Right atrium auricular region (tissue), 2 donors: ENCODE measurements around the gene EIF4G1. TPM values are rescaled to one million over a fixed set of nuclear protein-coding genes. Genes with fewer than 3 reads are reported as not detected.

Experiments
- DNase-seq: peaks from one replicate; pipeline ENCODE4 v3.0.0-alpha.2; 2019; ENCODE audit warnings: low spot score
- H3K27ac ChIP-seq, 2 donors: fragments of 200-600 bp; sonication (generic); 1 replicate in 1 of 2; 2 replicates in 1 of 2; pipeline ENCODE4 v1.5.1; 2016 to 2019
- H3K27me3 ChIP-seq, 2 donors: fragments of 200-600 bp; sonication (generic); one replicate each; pipeline versions ENCODE4 v1.5.1 to v1.6.0; 2017 to 2019
- H3K36me3 ChIP-seq: fragments of 200-600 bp; sonication (generic); one replicate; pipeline ENCODE4 v1.5.1; 2016
- H3K4me1 ChIP-seq, 2 donors: fragments of 200-600 bp; sonication (generic); one replicate each; pipeline versions ENCODE4 v1.5.1 to v1.6.0; 2017 to 2019
- H3K4me3 ChIP-seq, 2 donors: fragments of 200-600 bp; sonication (generic); 1 replicate in 1 of 2; 2 replicates in 1 of 2; pipeline ENCODE4 v1.5.1; 2017 to 2019; ENCODE audit warnings: mild to moderate bottlenecking in 1 of 2, moderate library complexity in 1 of 2
- H3K9me3 ChIP-seq, 2 donors: fragments of 200-600 bp; sonication (generic); one replicate each; pipeline ENCODE4 v1.5.1; 2019
- total RNA-seq, 2 donors: library from RNA; depleted of rRNA; stranded (reverse); fragments of >200 nt; gene quantifications; one replicate each; pipeline ENCODE4 v1.1.0, GENCODE V29; 2016
- TF ChIP-seq, protein P1 (sequence below), 2 donors: fragments of 200-600 bp; sonication (generic); IDR thresholded peaks; one replicate each; pipeline ENCODE4 v1.5.1; 2019; ENCODE audit warnings: antibody characterized with exemption in 2 of 2

The EIF4G1 gene
- total RNA-seq, 2 donors from 2014 or later = 270 to 276 TPM

DNA sequence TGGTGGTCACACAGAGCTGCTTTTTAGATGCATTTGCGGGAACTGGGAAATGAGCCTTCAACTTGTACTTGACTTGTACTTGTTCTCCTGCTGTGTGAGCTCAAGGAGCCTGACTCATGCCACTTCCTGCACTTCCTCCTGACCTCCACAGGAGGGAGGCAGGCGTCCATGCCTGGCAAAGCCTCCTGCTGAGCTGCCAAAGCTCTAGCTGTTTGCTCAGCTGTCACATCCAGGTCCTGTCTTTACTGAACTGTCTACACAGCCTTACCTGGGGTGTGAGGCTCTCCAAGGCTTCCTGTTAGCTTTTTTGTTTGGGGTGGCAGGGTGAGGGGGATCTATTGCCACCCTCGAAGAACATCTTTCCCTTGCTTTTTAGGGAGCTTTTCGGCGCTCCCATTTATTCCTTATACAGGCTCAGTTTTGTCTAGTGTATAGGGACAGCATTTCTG lies 57.2 kb downstream of the EIF4G1 start:
- peak; percentile 87 for DNase-seq
- TF ChIP-seq, protein P1, sequence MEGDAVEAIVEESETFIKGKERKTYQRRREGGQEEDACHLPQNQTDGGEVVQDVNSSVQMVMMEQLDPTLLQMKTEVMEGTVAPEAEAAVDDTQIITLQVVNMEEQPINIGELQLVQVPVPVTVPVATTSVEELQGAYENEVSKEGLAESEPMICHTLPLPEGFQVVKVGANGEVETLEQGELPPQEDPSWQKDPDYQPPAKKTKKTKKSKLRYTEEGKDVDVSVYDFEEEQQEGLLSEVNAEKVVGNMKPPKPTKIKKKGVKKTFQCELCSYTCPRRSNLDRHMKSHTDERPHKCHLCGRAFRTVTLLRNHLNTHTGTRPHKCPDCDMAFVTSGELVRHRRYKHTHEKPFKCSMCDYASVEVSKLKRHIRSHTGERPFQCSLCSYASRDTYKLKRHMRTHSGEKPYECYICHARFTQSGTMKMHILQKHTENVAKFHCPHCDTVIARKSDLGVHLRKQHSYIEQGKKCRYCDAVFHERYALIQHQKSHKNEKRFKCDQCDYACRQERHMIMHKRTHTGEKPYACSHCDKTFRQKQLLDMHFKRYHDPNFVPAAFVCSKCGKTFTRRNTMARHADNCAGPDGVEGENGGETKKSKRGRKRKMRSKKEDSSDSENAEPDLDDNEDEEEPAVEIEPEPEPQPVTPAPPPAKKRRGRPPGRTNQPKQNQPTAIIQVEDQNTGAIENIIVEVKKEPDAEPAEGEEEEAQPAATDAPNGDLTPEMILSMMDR (IDR thresholded peaks at IDR 0.05) = peak; percentile 91 to 96
- Histone ChIP-seq H3K9me3 (no peaks in the 10 kb centered on the region), H3K36me3 (peaks cover 15% of the 10 kb centered on the region), H3K4me1 (peaks cover 0 to 23% of the 10 kb centered on the region in 2 donors), H3K27me3 (no peaks in the 10 kb centered on the region), H3K4me3 (no peak overlapping the region), H3K27ac (no peak overlapping the region)

DNA sequence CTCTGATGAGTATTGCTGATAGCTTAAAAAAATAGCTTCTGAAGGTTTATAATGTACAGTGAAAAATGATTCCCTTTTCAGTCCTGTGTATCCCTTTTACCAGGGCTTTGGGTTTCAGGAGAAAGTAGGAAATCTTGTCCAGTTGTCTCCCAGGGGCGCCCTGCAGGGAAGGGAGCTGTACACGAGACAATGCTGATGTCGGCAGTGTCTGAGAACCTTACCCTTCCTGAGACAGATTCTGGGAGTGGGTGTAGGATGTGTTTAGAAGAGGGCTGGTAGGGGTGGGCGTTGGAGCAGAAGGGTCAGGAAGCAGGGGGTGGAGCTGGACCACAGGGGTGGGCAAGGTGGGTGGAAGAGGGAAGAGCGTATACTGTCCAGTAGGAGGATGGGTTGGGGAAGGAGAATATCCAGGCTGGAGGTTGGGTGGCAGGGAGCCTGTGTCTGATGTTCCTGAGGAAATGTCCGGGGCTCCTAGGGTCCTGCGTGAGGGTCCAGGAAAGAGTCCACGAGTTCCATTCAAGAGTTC lies 58.0 kb downstream of the EIF4G1 start:
- H3K36me3 ChIP-seq = peaks cover 11% of the 10 kb centered on the region
- no peak for DNase-seq
- TF ChIP-seq, protein P1 (IDR thresholded peaks at IDR 0.05) = no peak
- no peaks in the 10 kb centered on the region for H3K9me3 ChIP-seq
- H3K27me3 ChIP-seq = no peaks in the 10 kb centered on the region
- no peak overlapping the region for H3K4me3 ChIP-seq
- no peak overlapping the region for H3K27ac ChIP-seq
- H3K4me1 ChIP-seq = peaks cover 0 to 23% of the 10 kb centered on the region in 2 donors

DNA sequence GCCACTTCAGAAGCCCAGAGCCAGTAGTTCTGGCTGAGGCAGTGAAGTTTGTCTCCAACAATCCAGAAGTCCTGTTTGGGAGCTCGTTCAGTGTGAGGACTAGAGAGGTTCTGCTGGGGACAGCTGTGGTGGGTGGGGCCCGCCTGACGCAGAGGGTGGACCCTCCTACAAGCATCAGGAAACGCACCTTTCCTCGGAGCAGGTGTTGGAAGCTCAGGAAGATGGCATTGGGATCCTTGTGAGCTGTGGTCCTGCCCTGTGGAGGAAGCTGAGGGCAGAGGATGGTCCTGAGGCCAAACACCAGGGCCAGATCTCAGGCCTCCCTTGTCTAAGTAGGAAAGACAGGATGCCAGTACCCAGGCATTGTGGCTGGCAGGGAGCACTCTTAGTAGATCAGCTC lies 58.5 kb downstream of the EIF4G1 start:
- H3K27me3 ChIP-seq = no peaks in the 10 kb centered on the region
- no peaks in the 10 kb centered on the region for H3K9me3 ChIP-seq
- peaks cover 8% of the 10 kb centered on the region for H3K36me3 ChIP-seq
- peaks cover 0 to 23% of the 10 kb centered on the region in 2 donors for H3K4me1 ChIP-seq
- no peak for DNase-seq
- no peak overlapping the region for H3K4me3 ChIP-seq
- peak overlapping the region in 1 of 2 donors; percentile 12 for H3K27ac ChIP-seq
- TF ChIP-seq, protein P1 (IDR thresholded peaks at IDR 0.05) = no peak

DNA sequence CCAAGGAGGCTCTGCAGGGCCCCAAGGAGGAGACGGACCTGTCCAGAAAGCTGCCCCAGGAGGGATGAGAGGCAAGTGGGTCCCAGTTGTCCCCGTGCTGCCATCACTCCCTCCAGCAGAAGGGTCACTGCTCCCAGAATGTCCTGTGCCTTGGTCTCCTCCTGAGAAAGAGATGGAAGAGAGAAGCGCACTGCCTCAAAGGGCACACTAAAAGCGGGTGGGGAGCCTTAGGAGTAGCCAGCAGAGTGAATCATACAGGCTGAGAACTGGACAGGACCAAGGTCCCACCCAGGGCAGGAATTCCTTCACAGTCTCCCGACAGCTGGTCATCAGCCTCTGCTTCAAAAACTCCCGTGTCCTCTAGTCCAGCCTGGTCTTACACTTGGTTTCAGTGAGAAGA lies 59.0 kb downstream of the EIF4G1 start:
- Histone ChIP-seq H3K9me3 (no peaks in the 10 kb centered on the region), H3K27me3 (no peaks in the 10 kb centered on the region), H3K36me3 (peaks cover 3% of the 10 kb centered on the region), H3K4me3 (no peak overlapping the region), H3K4me1 (peaks cover 0 to 18% of the 10 kb centered on the region in 2 donors), H3K27ac (peak overlapping the region in 1 of 2 donors; percentile 12)
- TF ChIP-seq, protein P1 (IDR thresholded peaks at IDR 0.05) = no peak
- DNase-seq = peak; percentile 71

DNA sequence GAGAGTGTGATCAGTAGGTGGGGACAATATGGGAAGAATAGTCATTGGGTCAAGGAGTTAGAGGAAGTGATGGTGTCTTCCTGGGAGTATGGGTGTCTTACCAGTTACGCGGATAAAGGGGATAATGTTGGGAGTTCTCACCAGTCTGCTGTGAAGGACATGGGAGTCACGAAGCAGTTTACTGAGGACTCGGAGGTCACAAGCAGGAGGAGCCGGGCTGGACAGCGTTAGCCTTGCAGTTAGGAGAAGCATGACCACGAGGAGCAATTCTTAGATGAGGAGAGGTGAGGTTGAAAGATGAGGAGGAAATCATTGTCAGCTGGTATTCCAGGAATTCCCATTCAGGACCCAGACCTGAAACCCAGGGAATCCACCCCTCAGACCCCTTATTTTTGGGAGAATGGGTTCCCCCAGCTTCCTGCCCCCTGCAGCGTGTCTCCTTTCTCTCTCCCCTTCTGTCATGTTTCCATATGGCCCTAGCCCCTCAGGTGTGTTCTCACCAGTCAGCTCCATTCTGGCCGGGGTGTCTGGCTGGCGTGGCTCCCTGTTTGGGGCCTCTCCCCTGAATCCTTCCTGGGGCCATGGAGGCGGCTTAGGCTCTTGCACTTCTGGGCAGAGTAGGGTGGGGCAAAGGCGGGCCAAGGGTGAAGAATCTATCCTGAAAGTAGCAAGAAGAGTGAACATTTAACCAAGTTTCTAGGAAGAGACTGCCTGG lies 61.5 kb downstream of the EIF4G1 start:
- H3K36me3 ChIP-seq = no peaks in the 10 kb centered on the region
- H3K9me3 ChIP-seq = no peaks in the 10 kb centered on the region
- H3K27me3 ChIP-seq = no peaks in the 10 kb centered on the region
- no peak overlapping the region for H3K27ac ChIP-seq
- H3K4me3 ChIP-seq = no peak overlapping the region
- no peak for DNase-seq
- H3K4me1 ChIP-seq = peaks cover 0 to 22% of the 10 kb centered on the region in 2 donors
- TF ChIP-seq, protein P1 (IDR thresholded peaks at IDR 0.05) = no peak
